Effector memory CD4-positive, alpha-beta T cell (primary cell): Measurements from ENCODE around the gene PDE1C.

Source experiments
- DNase-seq, 3 donors: peaks; one replicate each; pipeline ENCODE4 v3.0.0-alpha.2; 2020
- H3K27ac ChIP-seq: 2 replicates; pipeline ENCODE4 v1.7.0; 2013; ENCODE audit warnings: mild to moderate bottlenecking, low read length, moderate library complexity; ENCODE audit not compliant: insufficient read depth, poor library complexity, severe bottlenecking
- H3K27me3 ChIP-seq: replicated peaks from 2 replicates; pipeline ENCODE4 v1.7.0; 2013; ENCODE audit warnings: mild to moderate bottlenecking, low read length; ENCODE audit not compliant: insufficient read depth, control insufficient read depth, poor library complexity, severe bottlenecking
- H3K36me3 ChIP-seq: 2 replicates; pipeline ENCODE4 v1.7.0; 2013; ENCODE audit warnings: mild to moderate bottlenecking, low read length, moderate library complexity; ENCODE audit not compliant: control insufficient read depth, insufficient read depth
- H3K4me1 ChIP-seq: 2 replicates; pipeline ENCODE4 v1.7.0; 2013; ENCODE audit warnings: low read length, mild to moderate bottlenecking; ENCODE audit not compliant: control insufficient read depth, insufficient read depth, poor library complexity, severe bottlenecking
- H3K4me3 ChIP-seq: 2 replicates; pipeline ENCODE4 v1.7.0; 2013; ENCODE audit warnings: low read length, low read depth, mild to moderate bottlenecking; ENCODE audit not compliant: insufficient read depth, poor library complexity, severe bottlenecking
- H3K9me3 ChIP-seq: 2 replicates; pipeline ENCODE4 v1.7.0; 2013; ENCODE audit warnings: mild to moderate bottlenecking, low read length, moderate library complexity; ENCODE audit not compliant: control insufficient read depth

PDE1C gene

GRCh38 chr7:32033006-32033405, 37.2 kb downstream of the PDE1C start:
- DNase-seq: no peak
- Histone ChIP-seq H3K4me1 (no peaks in the 10 kb centered on the region), H3K36me3 (no peaks in the 10 kb centered on the region), H3K4me3 (no peak overlapping the region), H3K27me3 (no peaks in the 10 kb centered on the region), H3K9me3 (no peaks in the 10 kb centered on the region), H3K27ac (no peak overlapping the region)

- no peak overlapping the region for H3K27ac ChIP-seq
Measured at GRCh38 chr7:32032211-32032610, 38.0 kb downstream of the PDE1C start.

GRCh38 chr7:32030904-32031692, 39.1 kb downstream of the PDE1C start:
- Histone ChIP-seq H3K9me3 (no peaks in the 10 kb centered on the region), H3K4me1 (no peaks in the 10 kb centered on the region), H3K36me3 (no peaks in the 10 kb centered on the region), H3K27ac (no peak overlapping the region), H3K4me3 (no peak overlapping the region), H3K27me3 (no peaks in the 10 kb centered on the region)
- no peak for DNase-seq

More at GRCh38 chr7:32032211-32032610, 38.0 kb downstream of the PDE1C start:
- DNase-seq: no peak
- Histone ChIP-seq H3K27me3 (no peaks in the 10 kb centered on the region), H3K36me3 (no peaks in the 10 kb centered on the region), H3K4me1 (no peaks in the 10 kb centered on the region), H3K4me3 (no peak overlapping the region), H3K9me3 (no peaks in the 10 kb centered on the region)

- no peaks in the 10 kb centered on the region for H3K4me1 ChIP-seq
- H3K36me3 ChIP-seq: no peaks in the 10 kb centered on the region
- no peak overlapping the region for H3K4me3 ChIP-seq
- no peaks in the 10 kb centered on the region for H3K27me3 ChIP-seq
- H3K9me3 ChIP-seq: no peaks in the 10 kb centered on the region
- no peak overlapping the region for H3K27ac ChIP-seq
- DNase-seq: no peak
Measured at GRCh38 chr7:32026083-32026425, 44.2 kb downstream of the PDE1C start.

- Histone ChIP-seq H3K36me3 (no peaks in the 10 kb centered on the region), H3K9me3 (no peaks in the 10 kb centered on the region), H3K4me3 (no peak overlapping the region), H3K27ac (no peak overlapping the region), H3K4me1 (no peaks in the 10 kb centered on the region), H3K27me3 (no peaks in the 10 kb centered on the region)
- no peak for DNase-seq
Measured at GRCh38 chr7:32025381-32026082, 44.7 kb downstream of the PDE1C start.

GRCh38 chr7:32023376-32023775, 46.8 kb downstream of the PDE1C start:
- Histone ChIP-seq H3K9me3 (no peaks in the 10 kb centered on the region), H3K4me3 (no peak overlapping the region), H3K36me3 (no peaks in the 10 kb centered on the region), H3K27ac (no peak overlapping the region), H3K4me1 (no peaks in the 10 kb centered on the region), H3K27me3 (no peaks in the 10 kb centered on the region)
- DNase-seq: no peak

- no peaks in the 10 kb centered on the region for H3K4me1 ChIP-seq
- no peaks in the 10 kb centered on the region for H3K27me3 ChIP-seq
- no peaks in the 10 kb centered on the region for H3K9me3 ChIP-seq
- no peak overlapping the region for H3K4me3 ChIP-seq
- H3K36me3 ChIP-seq: no peaks in the 10 kb centered on the region
- no peak for DNase-seq
- no peak overlapping the region for H3K27ac ChIP-seq
Measured at GRCh38 chr7:32022966-32023365, 47.2 kb downstream of the PDE1C start.

GRCh38 chr7:32020551-32021159, 49.6 kb downstream of the PDE1C start:
- Histone ChIP-seq H3K27ac (no peak overlapping the region), H3K9me3 (no peaks in the 10 kb centered on the region), H3K4me1 (no peaks in the 10 kb centered on the region), H3K36me3 (no peaks in the 10 kb centered on the region), H3K4me3 (no peak overlapping the region), H3K27me3 (no peaks in the 10 kb centered on the region)
- no peak for DNase-seq

GRCh38 chr7:32018845-32019578, 51.2 kb downstream of the PDE1C start:
- Histone ChIP-seq H3K9me3 (no peaks in the 10 kb centered on the region), H3K4me1 (no peaks in the 10 kb centered on the region), H3K4me3 (no peak overlapping the region), H3K27me3 (no peaks in the 10 kb centered on the region), H3K27ac (no peak overlapping the region), H3K36me3 (no peaks in the 10 kb centered on the region)
- no peak for DNase-seq
